ENCODE measurements around the gene RAD51B.
A peak's percentile ranks its signal among the peaks of the same experiment; 100 is the strongest.

The RAD51B gene

DNA sequence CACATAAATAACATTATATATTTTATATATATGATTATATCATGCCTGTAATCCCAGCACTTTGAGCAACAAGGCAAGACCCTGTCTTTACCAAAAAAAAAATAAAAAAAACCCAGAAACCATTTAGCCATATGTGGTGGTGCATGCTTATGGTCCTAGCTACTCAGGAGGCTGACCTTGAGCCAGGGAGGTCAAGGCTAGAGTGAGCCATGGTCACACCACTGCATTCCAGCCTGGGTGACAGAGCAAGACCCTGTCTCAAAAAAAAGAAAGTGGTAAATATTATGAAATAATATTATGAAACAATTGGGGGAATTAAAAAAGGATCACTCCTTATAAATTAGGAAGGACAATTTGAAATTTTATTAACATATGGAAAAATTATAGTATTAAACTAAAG, 16.0 kb downstream of the RAD51B start:
- no peak for DNase-seq (ENCODE audit: low read depth in 2 of 2)

DNA sequence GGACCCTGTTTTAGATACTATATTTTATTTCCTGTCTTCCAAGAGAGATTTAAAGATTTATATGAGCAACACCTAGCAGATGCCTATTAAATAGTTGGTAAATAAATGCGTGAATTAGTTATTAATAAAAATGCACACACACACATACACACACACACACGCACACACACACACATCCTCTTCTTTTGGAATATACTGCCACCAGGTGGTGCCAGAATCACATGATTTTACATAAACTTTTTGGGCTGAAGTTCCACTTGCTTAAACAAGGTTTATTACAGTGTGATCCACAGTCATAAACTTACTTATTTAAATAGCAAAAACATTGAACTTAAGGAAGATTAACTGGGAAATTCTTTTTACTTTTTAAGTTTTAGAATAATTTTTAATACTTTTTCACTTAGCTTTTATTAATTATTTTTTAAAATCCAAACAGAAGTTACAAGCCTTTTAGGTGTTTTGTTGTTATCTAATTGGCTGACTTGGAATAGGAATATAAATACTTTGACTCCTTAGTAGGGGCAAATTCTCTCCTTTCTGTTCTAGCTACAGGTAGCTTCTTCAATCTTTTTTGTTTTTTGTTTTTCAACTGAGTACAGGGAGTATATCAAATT, 17.5 kb downstream of the RAD51B start:
- DNase-seq (ENCODE audit: low read depth in 2 of 2), result peak; percentile 63 to 64

DNA sequence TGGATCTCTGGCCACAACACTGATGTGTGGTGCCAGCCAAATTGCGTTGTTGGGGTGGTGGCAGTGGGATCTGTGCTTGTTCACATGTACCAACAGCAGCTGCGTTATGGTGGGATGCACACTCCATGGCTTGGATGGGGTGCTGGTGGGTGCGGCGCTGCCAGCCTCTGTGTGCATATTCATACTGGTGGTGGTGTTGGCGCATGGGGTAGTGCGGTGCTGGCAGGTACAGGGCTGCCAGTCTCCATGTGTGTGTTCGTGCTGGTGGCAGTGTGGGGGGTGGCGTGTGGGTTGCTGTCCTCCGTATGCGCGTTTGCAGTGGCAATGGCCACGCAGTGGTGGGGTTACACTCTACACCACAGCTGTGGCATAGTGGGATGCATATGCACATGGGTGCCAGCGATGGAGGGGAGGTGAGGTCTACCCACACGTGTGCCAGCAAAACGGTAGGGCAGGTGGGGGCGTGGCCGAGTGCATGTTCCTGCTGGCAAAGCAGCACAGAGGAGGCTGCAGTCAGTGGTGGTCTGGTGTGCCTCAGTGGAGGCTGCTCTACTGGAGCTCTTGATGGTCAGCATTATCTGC, 26.5 kb downstream of the RAD51B start:
- DNase-seq (ENCODE audit: low read depth in 2 of 2), result no peak

DNA sequence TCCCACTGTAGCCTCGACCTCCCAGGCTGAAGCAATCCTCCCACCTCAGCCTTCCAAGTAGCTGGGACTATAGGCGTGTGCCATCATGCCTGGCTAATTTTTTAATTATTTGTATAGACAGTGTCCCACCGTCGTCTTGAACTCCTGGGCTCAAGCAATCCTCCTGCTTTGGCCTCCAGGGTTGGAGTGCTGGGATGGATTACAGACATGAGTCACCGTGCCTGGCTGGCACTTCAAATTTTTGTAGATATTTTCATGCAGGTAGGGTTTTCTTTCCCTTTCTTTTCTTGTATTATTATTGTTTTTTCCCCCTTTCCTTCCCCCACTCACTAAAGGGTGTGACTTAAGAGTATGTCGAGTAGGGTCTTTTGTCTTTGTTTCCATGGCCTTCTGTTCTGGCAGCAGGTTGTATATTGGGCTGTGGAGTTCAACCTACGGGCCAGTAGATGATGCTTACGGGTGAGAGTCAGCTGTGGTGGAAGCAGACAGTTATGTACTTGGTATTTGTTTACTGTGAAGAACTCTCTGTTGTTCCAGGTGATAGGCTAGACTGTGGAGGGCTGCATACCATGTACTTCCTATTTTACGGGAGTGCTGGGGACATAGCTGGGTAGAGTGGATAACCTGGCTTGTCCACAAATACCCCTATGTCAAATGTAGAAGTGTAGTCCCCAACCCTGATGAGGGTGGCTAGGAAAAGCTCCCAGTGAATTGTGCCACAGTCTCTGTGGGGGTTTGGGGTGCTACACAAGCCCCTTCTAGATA, 30.7 kb downstream of the RAD51B start:
- DNase-seq (ENCODE audit: low read depth in 2 of 2), result no peak

DNA sequence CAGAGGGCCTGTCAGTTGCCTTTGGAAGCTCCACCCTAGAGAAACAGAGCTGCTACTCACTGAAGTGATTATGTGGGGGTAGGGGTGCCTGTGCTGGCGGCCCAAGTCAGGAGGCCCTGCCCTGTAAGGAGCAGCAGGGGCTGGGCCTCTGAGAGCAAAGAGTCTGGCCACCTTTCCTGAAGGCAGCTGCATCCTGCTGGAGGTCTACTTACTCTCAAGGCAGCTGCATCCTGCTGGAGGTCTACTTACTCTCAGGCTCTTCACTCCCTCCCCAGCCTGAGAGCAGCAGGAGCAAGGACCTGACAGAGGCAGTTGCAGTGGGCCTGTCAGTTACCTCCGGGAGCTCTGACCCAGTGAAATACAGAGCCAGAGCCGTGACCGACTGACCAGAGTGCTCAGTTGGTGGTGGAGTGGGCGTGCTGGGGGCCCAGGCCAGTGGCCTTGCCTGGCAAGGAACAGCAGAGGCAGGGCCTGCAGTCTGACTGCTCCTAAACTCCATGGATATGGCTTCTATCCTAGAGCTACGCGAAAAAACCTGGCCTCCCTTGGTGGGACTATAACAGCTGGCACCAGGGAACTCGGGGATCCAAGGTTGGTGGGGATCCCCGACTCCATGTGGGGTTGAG, 32.3 kb downstream of the RAD51B start:
- DNase-seq (ENCODE audit: low read depth in 2 of 2), result no peak

DNA sequence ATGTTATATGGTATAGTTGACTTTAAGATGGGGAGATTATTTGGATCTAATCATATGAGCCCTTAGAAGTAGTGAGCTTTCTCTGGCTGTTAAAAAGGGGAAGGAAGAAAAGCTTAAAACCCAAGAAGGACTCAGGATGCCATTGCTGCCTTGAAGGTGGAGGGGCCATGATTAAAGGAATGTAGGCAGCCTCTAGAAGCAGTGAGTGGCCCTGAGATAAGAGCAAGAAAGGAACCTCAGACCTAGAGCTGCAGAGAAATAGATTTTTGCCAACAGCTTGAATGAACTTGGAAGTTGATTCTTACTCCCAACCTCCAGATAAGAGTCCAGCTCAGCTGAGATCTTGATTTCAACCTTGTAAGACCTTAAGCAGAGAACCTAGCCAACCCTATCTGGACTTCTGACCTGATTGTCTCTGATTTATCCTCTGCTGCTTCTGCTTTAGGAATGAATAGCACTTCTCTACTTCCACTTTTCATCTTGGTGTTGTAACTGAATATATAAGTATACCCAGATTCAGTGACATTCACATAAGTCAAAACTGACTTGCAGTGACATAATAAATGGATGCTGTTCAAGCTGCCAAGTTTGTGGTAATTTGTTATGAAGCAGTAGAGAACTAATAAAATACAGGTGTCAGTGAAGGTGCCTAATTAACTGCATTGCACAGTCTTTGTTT, 33.5 kb downstream of the RAD51B start:
- DNase-seq (ENCODE audit: low read depth in 2 of 2), result no peak

DNA sequence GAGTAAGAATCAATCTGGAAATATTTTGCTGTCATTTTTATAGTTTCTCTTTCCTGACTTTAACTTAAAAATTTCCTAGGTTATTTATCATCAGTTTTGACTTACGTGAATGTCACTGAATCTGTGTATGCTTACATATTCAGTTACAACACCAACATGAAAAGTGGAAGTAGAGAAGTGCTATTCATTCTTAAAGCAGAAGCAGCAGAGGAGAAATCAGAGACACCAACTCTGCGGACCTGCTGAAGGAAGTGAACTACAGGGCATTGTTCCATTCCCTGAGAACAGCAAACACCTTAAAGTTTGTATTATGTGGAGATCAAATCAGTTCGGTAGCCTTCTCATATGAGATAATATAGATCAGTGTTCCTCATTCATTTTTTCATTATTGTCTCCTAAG, 34.1 kb downstream of the RAD51B start:
- no peak for DNase-seq (ENCODE audit: low read depth in 2 of 2)

DNA sequence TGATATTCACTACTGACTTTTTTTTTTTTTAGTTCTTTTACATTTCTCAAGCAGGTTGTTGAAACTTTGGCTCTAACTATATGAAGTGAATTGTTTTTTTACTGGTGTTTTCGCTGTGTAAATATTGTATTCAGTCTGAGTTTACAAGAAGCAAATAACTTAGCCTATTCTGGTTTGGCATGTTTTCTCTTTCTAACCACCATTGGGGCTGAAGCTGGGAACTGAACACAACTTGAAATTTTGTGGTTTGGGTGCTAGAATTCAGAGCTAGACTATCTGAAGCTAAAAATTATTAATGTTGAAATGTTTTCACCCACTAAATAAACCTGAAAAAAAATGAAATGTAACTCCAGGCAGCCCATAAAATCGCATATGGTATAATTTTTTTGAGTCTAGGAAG, 37.2 kb downstream of the RAD51B start:
- peak; percentile 27 to 39 for DNase-seq (ENCODE audit: low read depth in 2 of 2)

DNA sequence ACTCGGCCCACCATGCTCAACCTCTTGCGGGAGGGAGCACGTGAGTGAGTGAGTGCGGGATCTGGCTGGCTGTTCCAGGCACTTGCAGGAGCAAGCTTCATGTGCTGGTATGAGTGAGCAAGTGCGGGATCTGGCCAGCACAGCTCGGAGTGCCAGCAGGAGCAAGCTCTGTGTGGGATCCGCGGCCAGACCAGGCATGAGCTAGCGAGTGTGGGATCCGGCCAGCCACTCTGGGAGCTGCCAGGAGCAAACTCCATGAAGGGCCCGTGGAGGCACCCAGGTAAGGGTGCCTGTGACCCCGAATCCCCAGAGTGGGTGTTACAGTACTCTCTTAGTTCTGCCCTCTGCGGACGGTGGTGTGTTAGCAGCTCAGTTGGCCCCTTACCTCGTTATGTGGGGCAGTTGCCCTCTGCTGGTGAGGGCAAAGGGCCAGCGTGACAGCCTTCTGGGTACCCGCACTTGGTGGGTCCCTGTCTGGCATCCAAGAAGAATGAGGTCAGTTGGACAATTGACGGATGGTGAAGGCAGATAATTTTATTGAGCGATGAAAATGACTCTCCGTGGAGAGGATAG, 38.3 kb downstream of the RAD51B start:
- no peak for DNase-seq (ENCODE audit: low read depth in 2 of 2)

DNA sequence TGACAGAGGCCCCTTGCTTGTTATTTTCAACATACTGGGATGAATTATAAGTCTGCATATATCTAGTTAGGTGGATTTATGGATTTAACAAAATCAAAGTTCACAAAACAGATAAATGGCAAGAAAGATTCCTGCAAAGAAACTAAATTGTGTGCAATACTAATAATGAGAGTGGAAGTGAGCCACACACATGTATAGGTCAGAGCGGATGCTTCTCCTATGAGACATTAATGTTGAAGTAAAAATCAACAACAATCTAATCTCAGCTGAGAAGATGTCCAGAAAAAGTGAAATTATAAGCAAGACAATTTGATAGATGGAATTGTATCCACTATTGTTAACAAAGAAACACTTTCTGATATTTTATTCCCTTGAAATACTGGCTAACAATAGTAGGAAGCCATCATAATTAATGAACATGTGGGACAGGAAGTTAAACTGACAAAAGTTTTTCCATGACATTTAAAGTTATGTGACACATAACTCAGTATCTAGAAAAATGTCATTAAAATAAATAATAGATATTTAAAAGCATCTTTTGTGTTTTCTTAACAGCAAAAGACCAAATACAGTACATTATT, 39.7 kb downstream of the RAD51B start:
- DNase-seq (ENCODE audit: low read depth in 2 of 2), result no peak

DNA sequence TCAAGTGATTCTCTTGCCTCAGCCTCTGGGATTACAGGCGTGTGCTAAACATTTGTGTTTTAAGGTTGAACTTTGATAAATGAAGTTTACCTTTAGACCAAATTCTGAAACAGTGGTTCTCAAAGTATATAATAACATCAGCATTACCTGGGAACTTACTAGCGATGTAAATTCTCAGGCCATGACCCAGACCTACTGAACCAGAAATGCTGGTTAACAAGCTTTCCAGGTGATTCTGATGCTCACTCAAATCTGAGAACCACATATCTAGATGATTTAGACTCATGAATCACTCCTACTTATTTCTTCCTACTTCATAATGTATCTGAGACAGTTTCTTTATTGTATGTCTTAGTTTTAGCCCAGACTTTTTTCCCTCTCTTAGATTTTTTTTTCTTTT, 43.6 kb downstream of the RAD51B start:
- no peak for DNase-seq (ENCODE audit: low read depth in 2 of 2)

DNA sequence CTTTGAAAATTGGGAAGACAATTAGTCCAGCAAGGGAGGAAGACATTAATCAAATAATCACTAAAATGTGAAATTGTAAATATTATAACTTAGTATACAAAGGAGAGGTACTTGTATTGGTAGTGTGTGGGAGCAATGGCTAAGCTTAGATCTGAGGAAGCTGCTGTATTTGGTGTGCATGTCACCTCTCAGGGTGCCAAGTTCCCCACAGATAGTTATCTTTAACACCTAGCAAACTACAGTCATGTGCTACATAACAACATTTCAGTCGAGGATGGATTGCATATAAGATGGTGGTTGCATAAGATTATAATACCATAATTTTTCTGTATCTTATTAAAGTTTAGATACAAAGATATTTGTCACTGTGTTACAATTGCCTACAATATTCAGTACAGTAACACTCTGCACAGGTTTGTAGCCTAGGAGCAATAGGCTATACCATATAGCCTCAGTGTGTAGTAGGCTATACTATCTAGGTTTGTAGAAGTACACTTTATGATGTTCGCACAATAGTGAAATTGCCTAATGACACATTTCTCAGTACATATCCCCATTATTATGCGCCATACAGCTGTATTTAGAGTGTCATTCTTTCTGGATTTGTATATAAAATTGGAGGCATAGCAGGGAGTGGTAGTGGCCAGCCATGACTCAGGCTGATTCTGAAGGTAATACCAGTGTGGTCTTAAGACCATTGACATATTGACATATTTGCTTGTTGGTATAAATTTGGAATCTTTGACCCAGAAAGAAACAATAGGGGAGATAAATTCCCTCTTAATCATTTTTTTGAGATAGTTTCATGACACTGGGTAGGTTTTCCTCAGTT, 55.8 kb downstream of the RAD51B start:
- no peak for DNase-seq (ENCODE audit: low read depth in 2 of 2)

DNA sequence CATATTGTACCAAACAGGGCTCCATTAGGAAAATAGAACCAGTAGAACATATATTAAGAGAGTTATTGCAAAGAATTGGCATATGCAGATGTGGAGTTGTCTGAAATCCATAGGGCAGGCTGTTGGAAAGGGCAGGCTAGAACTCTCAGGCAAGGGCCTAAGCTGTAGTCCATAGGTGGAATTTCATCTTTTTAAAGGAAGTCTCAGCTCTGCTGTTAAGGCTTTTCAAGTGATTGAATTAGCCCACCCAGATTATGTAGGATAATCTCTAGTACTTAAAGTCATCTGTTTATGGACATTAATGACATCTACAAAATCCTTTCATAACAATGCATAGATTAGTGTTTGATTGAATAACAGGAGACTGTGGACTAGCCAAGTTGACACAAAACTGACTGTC, 59.4 kb downstream of the RAD51B start:
- DNase-seq (ENCODE audit: low read depth in 2 of 2), result no peak

DNA sequence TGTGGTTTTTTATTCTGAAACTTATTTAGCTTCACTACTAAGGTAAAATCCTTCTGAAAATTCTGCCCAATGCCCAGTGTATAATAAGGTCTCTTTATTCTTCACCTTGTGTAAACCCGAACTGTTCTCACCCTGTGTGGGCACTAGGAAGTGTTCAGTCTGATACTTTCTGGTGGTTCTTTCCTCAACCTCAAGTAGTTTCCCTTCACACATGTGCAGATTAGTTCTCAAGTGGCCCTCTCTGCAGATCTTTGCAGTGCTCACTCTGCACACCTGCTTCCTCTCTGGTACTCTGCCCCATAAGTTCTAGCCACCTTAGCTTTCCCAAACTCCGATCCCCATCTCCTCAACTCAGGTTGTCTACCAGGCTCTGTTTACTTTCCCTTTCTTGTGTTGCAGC, 61.6 kb downstream of the RAD51B start:
- no peak for DNase-seq (ENCODE audit: low read depth in 2 of 2)

DNA sequence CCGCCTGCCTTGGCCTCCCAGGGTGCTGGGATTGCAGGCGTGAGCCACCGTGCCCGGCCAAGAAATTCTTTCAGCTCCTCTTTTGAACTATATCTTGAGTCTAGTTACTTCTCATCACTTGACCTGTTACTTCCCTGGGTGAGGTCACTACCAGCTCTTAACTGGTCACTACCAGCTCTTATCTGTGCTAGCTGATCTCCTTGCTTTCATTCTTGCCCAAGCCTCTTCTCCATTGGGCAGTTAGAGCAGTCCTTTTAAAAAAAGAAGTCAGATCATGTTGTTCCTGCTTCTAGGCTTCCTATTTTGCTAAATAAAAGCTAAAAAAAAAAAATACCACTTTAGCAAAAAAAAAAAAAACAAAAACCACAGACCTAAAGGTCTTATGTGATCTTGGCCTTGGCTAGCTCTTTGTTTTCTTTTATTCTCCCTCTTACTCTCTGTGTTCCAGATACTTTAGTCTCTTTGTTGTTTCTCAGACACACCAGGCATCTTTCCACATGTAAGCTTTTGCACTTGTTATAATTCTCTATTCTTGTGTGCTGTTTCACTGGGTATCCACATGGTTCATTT, 63.5 kb downstream of the RAD51B start:
- no peak for DNase-seq (ENCODE audit: low read depth in 2 of 2)

DNA sequence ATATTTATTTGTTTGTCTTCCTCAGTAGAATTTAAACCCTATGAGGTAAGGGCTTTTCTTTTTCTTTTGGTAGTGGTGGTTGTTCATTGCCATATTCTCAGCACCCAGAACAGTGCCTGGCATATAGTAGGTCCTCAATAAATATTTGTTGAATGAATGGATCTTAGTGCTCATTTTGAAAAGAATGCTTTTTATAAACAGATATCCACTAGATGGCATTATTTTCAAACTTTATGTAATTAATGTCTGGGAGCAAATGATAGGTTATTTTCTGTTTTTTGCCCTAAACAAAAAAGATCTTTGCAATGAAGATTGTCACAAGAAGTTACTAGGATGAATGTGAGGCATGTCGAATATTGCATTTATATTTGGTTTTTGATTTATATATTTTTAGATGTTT, 64.1 kb downstream of the RAD51B start:
- peak; percentile 12 to 14 for DNase-seq (ENCODE audit: low read depth in 2 of 2)

DNA sequence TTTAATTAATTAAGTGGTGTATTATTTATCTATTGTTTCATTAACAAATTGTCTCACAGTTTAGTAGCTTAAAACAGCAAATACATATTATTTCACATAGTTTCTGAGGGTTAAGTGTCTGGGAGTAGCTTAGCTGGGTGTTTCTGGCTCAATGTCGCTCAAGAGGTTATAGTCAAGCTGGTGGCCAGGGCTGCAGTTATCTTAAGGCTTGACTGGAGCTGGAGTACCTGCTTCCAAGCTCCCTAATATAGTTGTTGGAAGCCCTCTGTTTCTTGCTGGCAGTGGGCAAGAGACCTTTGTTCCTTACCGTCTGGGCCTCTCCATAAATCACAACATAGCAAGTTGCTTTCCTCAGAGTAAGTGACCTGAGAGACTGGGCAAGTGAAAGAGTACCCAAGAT, 66.6 kb downstream of the RAD51B start:
- no peak for DNase-seq (ENCODE audit: low read depth in 2 of 2)

DNA sequence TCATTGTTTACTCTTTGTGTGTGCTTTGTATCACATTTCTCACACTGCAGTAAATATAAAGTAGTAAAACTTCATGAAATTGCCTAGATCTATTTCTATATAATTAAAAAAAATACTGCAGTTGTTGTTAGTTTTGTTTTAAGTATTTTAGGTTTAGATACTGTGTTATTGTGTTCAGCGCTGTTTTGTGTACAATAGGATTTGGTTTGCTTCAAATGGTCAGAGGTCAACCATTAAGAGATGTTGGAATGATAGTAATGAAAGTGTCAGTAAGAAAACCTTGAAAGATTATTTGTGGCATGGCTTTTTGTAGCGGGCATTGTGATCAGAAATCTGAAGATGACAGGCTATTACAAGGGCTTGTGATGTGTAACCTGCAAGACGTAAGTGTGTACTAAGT, 67.9 kb downstream of the RAD51B start:
- no peak for DNase-seq (ENCODE audit: low read depth in 2 of 2)

DNA sequence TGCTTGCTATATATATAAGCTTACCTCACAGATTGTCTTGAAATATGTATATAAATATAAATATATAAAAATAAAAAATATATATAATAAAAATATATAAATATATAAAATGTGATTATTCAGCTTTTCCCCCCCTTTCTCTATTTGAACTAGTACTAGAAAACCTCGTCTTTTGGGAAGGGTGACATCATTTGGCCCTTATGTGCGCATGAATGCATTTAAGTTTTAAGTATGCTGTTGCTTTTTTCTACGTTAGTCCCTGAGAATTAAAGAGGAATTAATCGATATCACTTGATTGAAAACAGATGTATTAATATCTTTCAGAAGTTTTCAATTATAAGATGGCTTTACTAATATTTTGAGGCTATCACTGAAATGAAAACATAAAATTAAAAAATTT, 69.9 kb downstream of the RAD51B start:
- DNase-seq (ENCODE audit: low read depth in 2 of 2), result no peak

DNA sequence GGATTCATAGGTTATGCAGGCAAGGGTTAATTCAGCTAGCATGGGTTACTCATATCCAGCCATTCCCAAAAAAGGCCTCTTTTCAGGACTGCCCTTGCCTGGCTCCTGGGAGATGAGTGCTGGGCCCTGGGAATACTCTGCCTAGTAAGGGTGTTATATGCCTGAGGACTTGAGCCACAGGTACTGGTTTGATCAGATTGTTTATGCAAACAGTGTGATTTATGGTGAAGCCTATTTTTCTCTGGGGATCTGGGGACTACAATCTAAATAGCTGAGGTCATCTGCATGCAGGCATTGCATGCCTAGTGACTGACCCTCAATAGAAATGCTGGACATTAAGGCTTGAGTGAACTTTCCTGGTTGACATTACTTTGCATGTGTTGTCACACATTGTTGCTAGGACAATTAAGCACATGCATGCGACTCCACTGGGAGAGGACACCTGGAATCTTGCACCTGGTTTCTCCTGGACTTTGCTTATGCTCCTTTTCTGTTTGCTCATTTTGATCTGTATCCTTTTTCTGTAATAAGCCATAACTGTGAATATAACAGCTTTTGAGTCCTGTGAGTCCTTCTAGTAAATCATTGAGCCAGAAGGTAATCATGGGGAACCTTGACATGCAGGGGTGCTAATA, 73.0 kb downstream of the RAD51B start:
- no peak for DNase-seq (ENCODE audit: low read depth in 2 of 2)
